ENCODE data around the gene DYNC2H1.
"Not testable (repeated sequence)": the region's sequence is repeated elsewhere in the genome, so short reads cannot be mapped to it uniquely, and the experiment has no call there.

Gene DYNC2H1

DNA sequence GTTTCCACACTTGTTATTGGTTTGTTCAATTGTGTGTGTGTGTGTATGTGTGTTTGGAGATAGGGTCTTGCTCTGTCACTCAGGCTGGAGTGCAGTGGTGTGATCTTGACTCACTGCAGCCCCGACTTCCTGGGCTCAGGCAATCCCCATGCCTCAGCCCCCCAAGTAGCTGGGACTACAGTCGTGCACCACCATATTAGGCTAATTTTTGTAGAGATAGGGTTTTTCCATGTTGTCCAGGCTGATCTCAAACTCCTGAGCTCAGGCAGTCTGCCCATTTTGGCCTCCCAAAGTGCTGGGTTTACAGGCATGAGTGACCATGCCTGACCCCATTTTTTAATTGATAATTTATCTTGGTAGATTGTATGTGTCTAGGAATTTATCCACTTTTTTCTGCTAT, 263.7 kb downstream of the DYNC2H1 start:
- no peaks in the 10 kb centered on the region for H3K27me3 ChIP-seq (ENCODE audit: low read depth)
- H3K36me3 ChIP-seq (replicated peaks): no peaks in the 10 kb centered on the region
- in situ Hi-C loops (cut with MboI; ENCODE audit: low sequenced_read_pairs): no loop called here
- H3K4me3 ChIP-seq: no peak overlapping the region
- DNase-seq (ENCODE audit: low spot score in 2 of 2): no peak
- no peaks in the 10 kb centered on the region; the same call in 1 of the 2 replicates for H3K4me1 ChIP-seq
- H3K9me3 ChIP-seq: peaks cover 9% of the 10 kb centered on the region; the same call in 1 of the 2 replicates

DNA sequence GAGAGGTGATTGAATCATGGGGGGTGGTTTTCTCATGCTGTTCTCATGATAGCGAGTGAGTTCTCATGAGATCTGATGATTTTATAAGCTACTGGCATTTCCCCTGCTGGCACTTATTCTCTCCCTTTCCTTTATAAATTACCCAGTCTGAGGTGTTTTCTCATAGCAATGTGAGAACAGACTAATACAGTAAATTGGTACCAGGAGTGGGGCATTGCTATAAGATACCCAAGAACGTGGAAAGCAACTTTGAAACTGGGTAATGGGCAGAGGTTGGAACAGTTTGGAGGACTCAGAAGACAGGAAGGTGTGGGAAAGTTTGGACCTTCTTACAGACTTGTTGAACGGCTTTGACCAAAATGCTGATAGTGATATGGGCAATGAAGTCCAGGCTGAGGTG, 265.0 kb downstream of the DYNC2H1 start:
- in situ Hi-C loops (cut with MboI; ENCODE audit: low sequenced_read_pairs): not testable (repeated sequence)

DNA sequence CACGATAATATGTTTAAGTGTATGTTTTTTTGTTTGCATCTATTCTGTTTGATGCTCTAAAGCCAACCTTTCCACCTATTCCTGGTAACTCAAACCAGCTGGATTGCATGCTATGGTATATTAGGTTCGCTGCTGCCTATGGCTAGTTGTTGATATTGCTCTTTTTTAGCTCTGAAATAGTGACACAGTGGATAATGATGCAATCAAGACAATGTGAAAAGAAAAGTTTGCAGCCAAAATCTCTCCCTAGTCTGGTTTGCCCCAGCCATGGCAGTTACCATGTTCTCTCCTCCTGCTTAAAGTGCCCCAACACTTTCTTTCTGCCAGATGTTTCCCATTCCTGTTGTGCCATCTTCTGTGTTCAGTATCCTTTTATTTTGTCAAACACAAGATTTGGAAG, 269.7 kb downstream of the DYNC2H1 start:
- Histone ChIP-seq H3K9me3 (peaks cover 8% of the 10 kb centered on the region; the same call in 1 of the 2 replicates), H3K4me3 (no peak overlapping the region), H3K4me1 (no peaks in the 10 kb centered on the region), H3K27me3 (ENCODE audit: low read depth) (no peaks in the 10 kb centered on the region), H3K36me3 (replicated peaks) (no peaks in the 10 kb centered on the region)
- no peak for DNase-seq (ENCODE audit: low spot score in 2 of 2)
- in situ Hi-C loops (cut with MboI; ENCODE audit: low sequenced_read_pairs): no loop called here

More for the DNA sequence above, 265.0 kb downstream of the DYNC2H1 start:
- H3K4me1 ChIP-seq; H3K27me3 ChIP-seq (ENCODE audit: low read depth); H3K36me3 ChIP-seq (replicated peaks); H3K9me3 ChIP-seq; H3K4me3 ChIP-seq; DNase-seq (ENCODE audit: low spot score in 2 of 2): not testable (repeated sequence)

GRCh38 chr11:103380031-103380430, 270.8 kb downstream of the DYNC2H1 start:
- Histone ChIP-seq H3K4me1 (no peaks in the 10 kb centered on the region), H3K36me3 (replicated peaks) (no peaks in the 10 kb centered on the region), H3K27me3 (ENCODE audit: low read depth) (no peaks in the 10 kb centered on the region), H3K4me3 (no peak overlapping the region), H3K9me3 (peaks cover 7% of the 10 kb centered on the region; the same call in 1 of the 2 replicates)
- in situ Hi-C loops (cut with MboI; ENCODE audit: low sequenced_read_pairs): no loop called here
- no peak for DNase-seq (ENCODE audit: low spot score in 2 of 2)

DNA sequence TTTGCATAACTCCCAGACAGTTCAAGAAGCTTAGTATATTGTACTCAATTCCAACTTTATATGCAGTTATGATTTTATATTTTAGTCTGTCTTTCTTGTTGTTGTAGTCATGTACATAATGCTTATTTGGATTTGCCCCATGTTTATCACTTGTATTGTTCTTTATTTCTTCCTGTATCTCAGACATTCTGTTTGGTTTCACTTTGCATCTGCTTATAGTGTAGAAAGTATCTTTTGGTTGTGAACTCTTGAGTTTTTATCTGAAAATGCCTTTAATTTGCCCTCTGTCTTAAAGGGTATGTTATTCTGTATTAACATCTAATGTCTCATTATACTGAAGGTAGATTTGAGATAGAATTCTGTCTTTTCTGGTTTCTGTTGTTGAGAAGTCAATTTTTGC, 275.4 kb downstream of the DYNC2H1 start:
- no peak for DNase-seq (ENCODE audit: low spot score in 2 of 2)
- Histone ChIP-seq H3K9me3 (no peaks in the 10 kb centered on the region), H3K36me3 (replicated peaks) (no peaks in the 10 kb centered on the region), H3K4me3 (no peak overlapping the region), H3K4me1 (peaks cover 4% of the 10 kb centered on the region; the same call in 1 of the 2 replicates), H3K27me3 (ENCODE audit: low read depth) (no peaks in the 10 kb centered on the region)
- in situ Hi-C loops (cut with MboI; ENCODE audit: low sequenced_read_pairs): no loop called here

DNA sequence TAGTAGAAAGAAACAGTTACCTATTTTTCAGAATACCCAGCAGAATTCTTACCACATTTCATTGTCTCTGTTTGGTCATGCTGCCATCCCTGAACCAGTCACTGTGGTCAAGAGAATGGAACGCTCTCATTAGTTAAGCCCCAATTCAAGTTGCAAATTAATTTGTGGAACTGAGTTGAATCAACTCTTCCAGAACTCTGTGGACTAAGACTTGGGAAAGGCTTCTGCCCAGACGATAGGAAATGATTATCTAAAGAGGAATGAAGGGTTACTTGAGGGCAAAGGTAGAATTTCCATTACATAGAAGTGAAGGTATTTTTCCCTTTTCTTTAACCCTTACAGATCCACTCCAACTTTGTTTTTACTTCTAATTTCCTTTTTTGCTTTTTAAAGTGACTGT, 286.4 kb downstream of the DYNC2H1 start:
- no peak for DNase-seq (ENCODE audit: low spot score in 2 of 2)
- H3K4me1 ChIP-seq: no peaks in the 10 kb centered on the region
- no peak overlapping the region for H3K4me3 ChIP-seq
- H3K27me3 ChIP-seq (ENCODE audit: low read depth): no peaks in the 10 kb centered on the region
- H3K9me3 ChIP-seq: no peaks in the 10 kb centered on the region
- H3K36me3 ChIP-seq (replicated peaks): no peaks in the 10 kb centered on the region
- in situ Hi-C loops (cut with MboI; ENCODE audit: low sequenced_read_pairs): no loop called here

DNA sequence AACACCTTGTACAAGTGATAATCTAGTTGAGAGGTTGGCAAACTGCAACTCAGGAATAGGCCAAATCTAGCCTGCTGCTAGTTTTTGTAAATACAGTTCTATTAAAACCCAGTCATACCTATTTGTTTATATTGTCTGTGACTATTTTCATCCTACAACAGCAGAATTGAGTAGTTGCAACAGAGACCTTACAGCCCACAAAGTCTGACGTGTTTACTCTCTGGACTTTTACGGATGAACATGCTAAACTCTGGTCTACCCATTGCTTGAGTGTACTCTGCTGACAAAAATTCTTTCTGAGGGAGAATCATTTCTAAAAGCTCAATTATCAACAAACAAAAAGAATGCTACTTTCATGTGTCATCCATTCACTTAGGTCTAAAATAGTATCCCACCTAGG, 287.0 kb downstream of the DYNC2H1 start:
- H3K36me3 ChIP-seq (replicated peaks): no peaks in the 10 kb centered on the region
- DNase-seq (ENCODE audit: low spot score in 2 of 2): no peak
- in situ Hi-C loops (cut with MboI; ENCODE audit: low sequenced_read_pairs): no loop called here

GRCh38 chr11:103397369-103397768, 288.1 kb downstream of the DYNC2H1 start:
- H3K4me3 ChIP-seq: no peak overlapping the region
- in situ Hi-C loops (cut with MboI; ENCODE audit: low sequenced_read_pairs): no loop called here
- no peaks in the 10 kb centered on the region for H3K27me3 ChIP-seq (ENCODE audit: low read depth)
- H3K4me1 ChIP-seq: no peaks in the 10 kb centered on the region
- no peaks in the 10 kb centered on the region for H3K9me3 ChIP-seq
- H3K36me3 ChIP-seq (replicated peaks): no peaks in the 10 kb centered on the region
- DNase-seq (ENCODE audit: low spot score in 2 of 2): no peak

More for the DNA sequence above, 287.0 kb downstream of the DYNC2H1 start:
- no peaks in the 10 kb centered on the region for H3K27me3 ChIP-seq (ENCODE audit: low read depth)
- no peak overlapping the region for H3K4me3 ChIP-seq
- H3K9me3 ChIP-seq: no peaks in the 10 kb centered on the region
- no peaks in the 10 kb centered on the region for H3K4me1 ChIP-seq

GRCh38 chr11:103398829-103399228, 289.6 kb downstream of the DYNC2H1 start:
- no peaks in the 10 kb centered on the region for H3K36me3 ChIP-seq (replicated peaks)
- in situ Hi-C loops (cut with MboI; ENCODE audit: low sequenced_read_pairs): no loop called here
- no peak overlapping the region for H3K4me3 ChIP-seq
- no peaks in the 10 kb centered on the region for H3K9me3 ChIP-seq
- no peak for DNase-seq (ENCODE audit: low spot score in 2 of 2)
- no peaks in the 10 kb centered on the region for H3K4me1 ChIP-seq
- no peaks in the 10 kb centered on the region for H3K27me3 ChIP-seq (ENCODE audit: low read depth)

DNA sequence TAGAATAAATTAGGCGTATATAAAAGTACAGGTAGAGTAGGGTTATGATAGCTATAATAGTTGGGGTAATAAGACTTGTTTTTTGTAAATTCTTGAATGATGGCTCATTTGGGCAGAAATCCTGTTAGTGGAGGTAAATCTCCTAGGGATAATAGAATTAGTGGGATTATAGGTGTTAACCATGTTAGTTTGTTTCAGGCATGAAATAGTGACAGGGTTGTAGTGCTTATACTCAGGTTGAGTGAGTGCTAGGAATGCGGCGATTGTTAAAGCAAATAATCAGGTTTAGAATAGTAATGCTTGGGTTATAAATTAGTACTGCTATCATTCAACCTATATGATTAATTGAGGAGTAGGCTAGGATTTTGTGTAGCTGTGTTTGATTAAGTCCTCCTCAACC, 297.1 kb downstream of the DYNC2H1 start:
- in situ Hi-C loops (cut with MboI; ENCODE audit: low sequenced_read_pairs): no loop called here
- H3K4me3 ChIP-seq: no peak overlapping the region
- H3K27me3 ChIP-seq (ENCODE audit: low read depth): no peaks in the 10 kb centered on the region
- no peaks in the 10 kb centered on the region for H3K9me3 ChIP-seq
- no peaks in the 10 kb centered on the region for H3K4me1 ChIP-seq
- DNase-seq (ENCODE audit: low spot score in 2 of 2): no peak
- no peaks in the 10 kb centered on the region for H3K36me3 ChIP-seq (replicated peaks)

GRCh38 chr11:103407641-103408040, 298.4 kb downstream of the DYNC2H1 start:
- no peak for DNase-seq (ENCODE audit: low spot score in 2 of 2)
- no peaks in the 10 kb centered on the region for H3K9me3 ChIP-seq
- in situ Hi-C loops (cut with MboI; ENCODE audit: low sequenced_read_pairs): no loop called here

GRCh38 chr11:103413266-103413888, 304.2 kb downstream of the DYNC2H1 start:
- Histone ChIP-seq H3K27me3 (ENCODE audit: low read depth) (no peaks in the 10 kb centered on the region), H3K36me3 (replicated peaks) (no peaks in the 10 kb centered on the region), H3K4me3 (no peak overlapping the region), H3K4me1 (no peaks in the 10 kb centered on the region; the same call in 1 of the 2 replicates), H3K9me3 (no peaks in the 10 kb centered on the region)
- no peak for DNase-seq (ENCODE audit: low spot score in 2 of 2)
- in situ Hi-C loops (cut with MboI; ENCODE audit: low sequenced_read_pairs): no loop called here

More at GRCh38 chr11:103407641-103408040, 298.4 kb downstream of the DYNC2H1 start:
- Histone ChIP-seq H3K36me3 (replicated peaks) (no peaks in the 10 kb centered on the region), H3K4me3 (no peak overlapping the region), H3K27me3 (ENCODE audit: low read depth) (no peaks in the 10 kb centered on the region), H3K4me1 (no peaks in the 10 kb centered on the region)

- in situ Hi-C loops (cut with MboI; ENCODE audit: low sequenced_read_pairs): no loop called here
- H3K9me3 ChIP-seq: no peaks in the 10 kb centered on the region
- no peaks in the 10 kb centered on the region; the same call in 1 of the 2 replicates for H3K4me1 ChIP-seq
- DNase-seq (ENCODE audit: low spot score in 2 of 2): no peak
- H3K27me3 ChIP-seq (ENCODE audit: low read depth): no peaks in the 10 kb centered on the region
- H3K4me3 ChIP-seq: no peak overlapping the region
- H3K36me3 ChIP-seq (replicated peaks): no peaks in the 10 kb centered on the region
Observed at GRCh38 chr11:103418014-103418413, 308.8 kb downstream of the DYNC2H1 start.

DNA sequence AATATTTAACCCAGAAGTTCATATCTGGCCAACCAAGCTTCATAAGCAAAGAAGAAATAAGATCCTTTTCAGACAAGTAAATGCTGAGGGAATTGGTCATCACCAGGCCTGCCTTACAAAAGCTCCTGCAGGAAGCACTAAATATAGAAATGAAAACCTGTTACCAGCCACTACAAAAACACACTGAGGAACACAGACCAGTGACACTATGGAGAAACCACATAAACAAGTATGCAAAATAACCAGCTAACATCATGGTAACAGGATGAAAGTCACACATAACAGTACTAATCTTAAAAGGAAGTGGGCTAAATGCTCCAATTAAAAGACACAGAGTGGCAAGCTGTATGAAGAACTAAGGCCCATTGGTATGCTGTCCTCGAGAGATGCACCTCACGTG, 311.4 kb downstream of the DYNC2H1 start:
- in situ Hi-C loops (cut with MboI; ENCODE audit: low sequenced_read_pairs): no loop called here
- Histone ChIP-seq H3K4me3 (no peak overlapping the region), H3K36me3 (replicated peaks) (no peaks in the 10 kb centered on the region), H3K9me3 (no peaks in the 10 kb centered on the region), H3K4me1 (no peaks in the 10 kb centered on the region), H3K27me3 (ENCODE audit: low read depth) (no peaks in the 10 kb centered on the region)
- DNase-seq (ENCODE audit: low spot score in 2 of 2): no peak
